Left ventricle myocardium inferior (tissue), 1 donor: ENCODE data around the gene KLF15. TPM values are rescaled to one million over a fixed set of nuclear protein-coding genes. Genes with fewer than 3 reads are reported as not detected.

Experiments
- DNase-seq: peaks from one replicate; pipeline ENCODE4 v3.0.0-alpha.2; 2020
- H3K27ac ChIP-seq: fragments of 200-600 bp; replicated peaks from 2 replicates; pipeline ENCODE4 v1.8.0; 2021
- H3K27me3 ChIP-seq: fragments of 200-600 bp; 2 replicates; pipeline ENCODE4 v1.8.0; 2021; ENCODE audit warnings: low read depth
- H3K36me3 ChIP-seq: fragments of 200-600 bp; 2 replicates; pipeline ENCODE4 v1.8.0; 2021
- H3K4me1 ChIP-seq: fragments of 200-600 bp; 2 replicates; pipeline ENCODE4 v1.8.0; 2021
- H3K4me3 ChIP-seq: fragments of 200-600 bp; 2 replicates; pipeline ENCODE4 v1.8.0; 2021; ENCODE audit warnings: mild to moderate bottlenecking, moderate library complexity
- H3K9me3 ChIP-seq: fragments of 200-600 bp; replicated peaks from 2 replicates; pipeline ENCODE4 v1.8.0; 2021
- intact Hi-C: fragments of 100-400 bp; cut with micrococcal nuclease; formaldehyde crosslinking; loops from one replicate; pipeline ENCODE4 v1.11.0; 2022
- total RNA-seq: library from RNA; stranded (reverse); fragmentation: NEBNext Ultra II Directional; extraction: Animal tissue kit (Norgen Biotek cat#: 25700); gene quantifications from one replicate; pipeline ENCODE4 v1.2.1, GENCODE V29; 2021
- TF ChIP-seq, protein P1 (sequence below): fragments of 200-600 bp; IDR thresholded peaks from 2 replicates; pipeline ENCODE4 v1.8.0; 2021; ENCODE audit warnings: antibody characterized with exemption, mild to moderate bottlenecking, borderline replicate concordance
- donor health status: DM: no; HTN: yes; CAD: no; lungs with severe emphysema.

KLF15 gene
- total RNA-seq, 1 donor from 2014 or later, result 44.6 TPM

DNA sequence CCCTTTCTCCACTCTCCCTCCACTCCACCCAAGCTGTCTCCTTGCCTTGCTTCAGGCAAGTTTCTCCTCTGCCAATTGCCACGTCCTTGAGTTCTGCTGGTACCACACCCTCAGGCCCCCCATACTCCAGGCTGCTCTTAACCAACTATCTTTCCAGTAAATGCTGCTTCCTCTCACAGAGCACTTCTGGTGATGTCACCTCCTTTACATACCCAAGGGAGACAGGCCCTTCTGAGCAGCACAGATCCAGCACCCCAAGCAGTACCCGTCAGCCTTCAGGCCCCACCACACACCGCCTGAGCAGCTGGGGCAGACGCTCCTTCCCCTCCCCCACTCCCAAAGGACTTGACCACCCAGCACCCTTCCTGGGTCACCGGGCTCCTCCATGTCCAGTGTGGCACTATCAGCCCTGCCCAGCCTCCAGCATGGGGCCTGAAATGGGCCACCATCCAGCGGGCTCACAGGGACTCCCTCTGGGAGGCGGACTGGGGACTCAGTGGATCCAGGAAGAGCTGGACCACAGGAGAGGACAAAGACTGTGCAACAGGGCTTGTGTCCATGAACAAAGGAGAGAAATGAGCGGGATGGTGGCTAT is 50.2 kb downstream of the KLF15 start:
- DNase-seq, result no peak

DNA sequence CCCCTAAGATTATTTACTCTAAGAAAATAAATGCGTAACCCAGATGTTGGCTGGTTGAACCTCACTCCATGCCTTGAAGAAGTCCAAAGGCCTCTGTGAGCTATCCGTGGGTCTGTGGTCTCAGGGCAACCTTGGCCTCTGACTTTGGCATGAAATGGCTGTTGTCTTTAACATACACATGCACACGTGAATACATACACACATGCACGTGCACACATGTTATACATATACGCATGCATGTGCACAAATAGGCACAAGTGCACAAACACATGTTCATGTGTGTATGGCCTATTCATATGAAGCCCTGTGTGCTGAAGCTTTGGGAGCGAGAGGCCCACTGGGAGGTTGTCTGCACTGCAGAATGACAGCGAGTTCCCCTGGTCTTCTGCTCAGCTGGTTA is 50.8 kb downstream of the KLF15 start:
- H3K4me1 ChIP-seq, result no peaks in the 10 kb centered on the region

More for the DNA sequence above, 50.2 kb downstream of the KLF15 start:
- intact Hi-C loops, result no loop called here
- Histone ChIP-seq H3K4me3 (no peak overlapping the region), H3K4me1 (no peaks in the 10 kb centered on the region), H3K9me3 (peaks cover 28% of the 10 kb centered on the region), H3K27ac (no peak overlapping the region), H3K27me3 (no peaks in the 10 kb centered on the region), H3K36me3 (no peaks in the 10 kb centered on the region)
- TF ChIP-seq, protein P1, sequence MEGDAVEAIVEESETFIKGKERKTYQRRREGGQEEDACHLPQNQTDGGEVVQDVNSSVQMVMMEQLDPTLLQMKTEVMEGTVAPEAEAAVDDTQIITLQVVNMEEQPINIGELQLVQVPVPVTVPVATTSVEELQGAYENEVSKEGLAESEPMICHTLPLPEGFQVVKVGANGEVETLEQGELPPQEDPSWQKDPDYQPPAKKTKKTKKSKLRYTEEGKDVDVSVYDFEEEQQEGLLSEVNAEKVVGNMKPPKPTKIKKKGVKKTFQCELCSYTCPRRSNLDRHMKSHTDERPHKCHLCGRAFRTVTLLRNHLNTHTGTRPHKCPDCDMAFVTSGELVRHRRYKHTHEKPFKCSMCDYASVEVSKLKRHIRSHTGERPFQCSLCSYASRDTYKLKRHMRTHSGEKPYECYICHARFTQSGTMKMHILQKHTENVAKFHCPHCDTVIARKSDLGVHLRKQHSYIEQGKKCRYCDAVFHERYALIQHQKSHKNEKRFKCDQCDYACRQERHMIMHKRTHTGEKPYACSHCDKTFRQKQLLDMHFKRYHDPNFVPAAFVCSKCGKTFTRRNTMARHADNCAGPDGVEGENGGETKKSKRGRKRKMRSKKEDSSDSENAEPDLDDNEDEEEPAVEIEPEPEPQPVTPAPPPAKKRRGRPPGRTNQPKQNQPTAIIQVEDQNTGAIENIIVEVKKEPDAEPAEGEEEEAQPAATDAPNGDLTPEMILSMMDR, result no peak

DNA sequence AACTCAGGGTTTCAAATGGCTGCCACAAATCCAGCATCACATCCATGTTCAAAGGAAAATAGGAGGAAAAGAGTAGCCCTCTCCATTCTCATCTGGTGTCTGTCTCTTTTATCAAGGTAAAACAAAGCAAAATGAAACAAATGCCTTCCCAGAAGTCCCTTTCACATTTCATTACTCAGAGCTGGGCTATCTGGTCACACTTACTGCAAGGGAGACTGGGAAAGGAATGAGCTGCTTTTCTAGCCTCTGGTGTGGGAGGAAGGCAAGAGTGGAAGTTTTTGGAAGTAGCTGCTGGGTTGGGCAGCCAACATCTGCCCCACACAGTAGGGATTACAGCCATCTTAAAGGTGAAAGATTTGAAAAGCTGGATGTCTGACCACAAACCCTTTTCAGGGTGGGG is 51.8 kb downstream of the KLF15 start:
- peaks cover 5% of the 10 kb centered on the region for H3K4me1 ChIP-seq
- H3K27ac ChIP-seq, result no peak overlapping the region
- no peak overlapping the region for H3K4me3 ChIP-seq
- H3K36me3 ChIP-seq, result no peaks in the 10 kb centered on the region
- DNase-seq, result no peak
- H3K27me3 ChIP-seq, result no peaks in the 10 kb centered on the region
- TF ChIP-seq, protein P1, result no peak
- H3K9me3 ChIP-seq, result peaks cover 26% of the 10 kb centered on the region
- intact Hi-C loops, result no loop called here

More for the DNA sequence above, 50.8 kb downstream of the KLF15 start:
- H3K36me3 ChIP-seq, result no peaks in the 10 kb centered on the region
- TF ChIP-seq, protein P1, result no peak
- no peak overlapping the region for H3K4me3 ChIP-seq
- no peak overlapping the region for H3K27ac ChIP-seq
- intact Hi-C loops, result no loop called here
- H3K27me3 ChIP-seq, result no peaks in the 10 kb centered on the region
- no peak for DNase-seq
- peaks cover 28% of the 10 kb centered on the region for H3K9me3 ChIP-seq

DNA sequence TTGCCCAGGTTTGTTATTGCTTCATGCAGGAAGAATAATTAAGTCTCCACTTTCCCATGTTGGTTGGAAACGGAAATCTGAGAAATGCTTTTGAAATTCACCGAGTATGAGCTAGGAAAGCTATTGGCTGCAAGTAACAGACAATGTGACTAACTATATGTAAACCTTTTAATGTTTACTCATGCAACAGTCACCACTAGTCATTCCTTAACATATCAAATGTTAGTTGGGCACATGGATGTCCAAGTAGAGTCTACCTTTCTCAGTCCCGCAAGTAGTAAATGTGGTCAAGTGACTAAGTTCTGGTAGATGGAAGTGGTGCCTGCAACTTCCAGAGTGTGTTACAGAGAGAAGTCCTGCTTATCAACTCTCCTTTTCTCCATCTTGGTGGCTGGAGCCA is 52.5 kb downstream of the KLF15 start:
- no peak for DNase-seq
- Histone ChIP-seq H3K36me3 (no peaks in the 10 kb centered on the region), H3K9me3 (peaks cover 20% of the 10 kb centered on the region), H3K27me3 (no peaks in the 10 kb centered on the region), H3K27ac (no peak overlapping the region), H3K4me3 (no peak overlapping the region), H3K4me1 (peaks cover 10% of the 10 kb centered on the region)
- intact Hi-C loops, result no loop called here
- TF ChIP-seq, protein P1, result no peak

DNA sequence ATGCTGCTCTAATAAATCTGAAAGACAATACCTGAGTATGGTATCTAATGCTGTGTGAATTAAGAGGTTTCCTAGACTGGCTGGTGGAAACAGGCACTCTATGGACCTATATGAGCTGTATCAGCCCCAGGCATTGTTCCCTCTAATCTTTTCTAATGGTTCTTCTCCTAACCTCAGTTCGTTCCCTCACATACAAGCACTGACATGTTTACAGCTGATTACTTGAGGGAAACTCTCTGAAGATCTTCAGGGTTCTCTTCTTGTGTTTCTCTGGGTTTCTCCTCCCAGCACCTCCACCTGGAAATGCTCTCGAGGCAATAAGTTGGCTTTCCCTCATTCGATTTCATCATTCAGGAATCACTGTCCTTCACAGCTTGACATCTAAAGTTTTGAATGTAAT is 52.9 kb downstream of the KLF15 start:
- intact Hi-C loops, result no loop called here
- TF ChIP-seq, protein P1, result no peak
- H3K36me3 ChIP-seq, result no peaks in the 10 kb centered on the region
- peaks cover 10% of the 10 kb centered on the region for H3K4me1 ChIP-seq
- H3K4me3 ChIP-seq, result no peak overlapping the region
- no peak overlapping the region for H3K27ac ChIP-seq
- no peaks in the 10 kb centered on the region for H3K27me3 ChIP-seq
- peaks cover 20% of the 10 kb centered on the region for H3K9me3 ChIP-seq
- no peak for DNase-seq
